Neuronal stem cell (in vitro differentiated cells): ENCODE measurements around the gene TRANK1.

ENCODE experiments used
- DNase-seq: peaks from one replicate; pipeline ENCODE4 v3.0.0-alpha.2; 2013; ENCODE audit warnings: low spot score
- H2AFZ ChIP-seq: one replicate; pipeline ENCODE4 v1.6.1; 2013; ENCODE audit warnings: mild to moderate bottlenecking, low read length, inconsistent platforms
- H2AK5ac ChIP-seq: 2 replicates; pipeline ENCODE4 v1.6.1; 2013; ENCODE audit warnings: low read depth, mild to moderate bottlenecking, inconsistent platforms, low read length, moderate library complexity, mixed read lengths
- H2BK120ac ChIP-seq: 2 replicates; pipeline ENCODE4 v1.6.1; 2013; ENCODE audit warnings: low read depth, mild to moderate bottlenecking, inconsistent platforms, low read length, moderate library complexity, mixed read lengths
- H2BK12ac ChIP-seq: one replicate; pipeline ENCODE4 v1.6.1; 2013; ENCODE audit warnings: low read length, inconsistent platforms
- H2BK15ac ChIP-seq: 2 replicates; pipeline ENCODE4 v1.6.1; 2013; ENCODE audit warnings: mild to moderate bottlenecking, low read length, inconsistent platforms, mixed read lengths
- H2BK5ac ChIP-seq: one replicate; pipeline ENCODE4 v1.6.1; 2013; ENCODE audit warnings: inconsistent platforms, mild to moderate bottlenecking, low read length, moderate library complexity
- H3K14ac ChIP-seq: one replicate; pipeline ENCODE4 v1.6.1; 2013; ENCODE audit warnings: low read length, inconsistent platforms
- H3K18ac ChIP-seq: 2 replicates; pipeline ENCODE4 v1.6.1; 2013; ENCODE audit warnings: low read length, inconsistent platforms
- H3K23ac ChIP-seq: 2 replicates; pipeline ENCODE4 v1.6.1; 2013; ENCODE audit warnings: low read depth, mild to moderate bottlenecking, mixed read lengths, low read length, inconsistent platforms; ENCODE audit not compliant: poor library complexity
- H3K27ac ChIP-seq: replicated peaks from 3 replicates; pipeline ENCODE4 v1.5.1; 2013; ENCODE audit warnings: low read length, inconsistent platforms
- H3K27me3 ChIP-seq, 3 experiments: 2 replicates each; pipeline ENCODE4 v1.6.1; 2013; ENCODE audit warnings: low read length in 3 of 3, mild to moderate bottlenecking in 2 of 3, inconsistent platforms in 1 of 3, low read depth in 1 of 3, mixed read lengths in 1 of 3, moderate library complexity in 1 of 3; ENCODE audit not compliant: control insufficient read depth in 3 of 3, insufficient read depth in 3 of 3
- H3K36me3 ChIP-seq, 2 donors: replicated peaks in 1 of 2; 2 replicates each; pipeline ENCODE4 v1.6.1; 2013; ENCODE audit warnings: low read length in 2 of 2; ENCODE audit not compliant: control insufficient read depth in 2 of 2, insufficient read depth in 2 of 2
- H3K4ac ChIP-seq: 2 replicates; pipeline ENCODE4 v1.6.1; 2013; ENCODE audit warnings: inconsistent platforms, mild to moderate bottlenecking, low read length, moderate library complexity
- H3K4me1 ChIP-seq, 2 donors: 1 replicate in 1 of 2; 2 replicates in 1 of 2; pipeline ENCODE4 v1.6.1; 2013; ENCODE audit warnings: low read length in 2 of 2, low read depth in 1 of 2; ENCODE audit not compliant: control insufficient read depth in 2 of 2, insufficient read depth in 1 of 2
- H3K4me2 ChIP-seq: one replicate; pipeline ENCODE4 v1.6.1; 2013; ENCODE audit warnings: mild to moderate bottlenecking, low read length, inconsistent platforms; ENCODE audit not compliant: insufficient read depth, poor library complexity, severe bottlenecking
- H3K4me3 ChIP-seq, 2 donors: 2 replicates each; pipeline ENCODE4 v1.5.1; 2013; ENCODE audit warnings: low read length in 2 of 2, mild to moderate bottlenecking in 2 of 2, inconsistent platforms in 1 of 2, moderate library complexity in 1 of 2
- H3K79me1 ChIP-seq: one replicate; pipeline ENCODE4 v1.6.1; 2013; ENCODE audit warnings: low read depth, mild to moderate bottlenecking, inconsistent platforms, low read length, moderate library complexity
- H3K9ac ChIP-seq: one replicate; pipeline ENCODE4 v1.6.1; 2013; ENCODE audit warnings: mild to moderate bottlenecking, low read depth, low read length, inconsistent platforms; ENCODE audit not compliant: poor library complexity
- H3K9me3 ChIP-seq, 2 donors: replicated peaks in 1 of 2; 2 replicates each; pipeline versions ENCODE3 to v1.6.1; 2013; ENCODE audit warnings: low read length in 2 of 2, mild to moderate bottlenecking in 2 of 2, inconsistent platforms in 1 of 2, low read depth in 1 of 2, mixed read lengths in 1 of 2, moderate library complexity in 1 of 2; ENCODE audit not compliant: control insufficient read depth in 2 of 2, insufficient read depth in 1 of 2
- H4K8ac ChIP-seq: one replicate; pipeline ENCODE4 v1.6.1; 2013; ENCODE audit warnings: low read depth, mild to moderate bottlenecking, inconsistent platforms, low read length, moderate library complexity
- H4K91ac ChIP-seq: one replicate; pipeline ENCODE4 v1.6.1; 2013; ENCODE audit warnings: low read length, low read depth, mild to moderate bottlenecking, inconsistent platforms; ENCODE audit not compliant: poor library complexity
- WGBS, 2 donors: extraction: QIAGEN DNeasy Blood & Tissue Kit; methylation state at CpG; one replicate each; pipeline ENCODE4 v1.1.7; 2013; ENCODE audit warnings: missing lambda C conversion rate in 2 of 2, mixed read lengths in 1 of 2; ENCODE audit not compliant: insufficient read length in 2 of 2, insufficient replicate concordance in 1 of 2; ENCODE audit errors: extremely low coverage in 2 of 2; 5-methylcytosine and 5-hydroxymethylcytosine counted together

Gene TRANK1

GRCh38 chr3:36824443-36824842 lies 120.4 kb downstream of the TRANK1 start:
- H3K4ac ChIP-seq: no peak overlapping the region
- H3K79me1 ChIP-seq: no peaks in the 10 kb centered on the region
- H3K14ac ChIP-seq: no peak overlapping the region
- WGBS, 2 donors: no CpG with 5 or more reads among the region's 4 CpGs
- H4K91ac ChIP-seq: no peak overlapping the region
- H3K27me3 ChIP-seq: no peaks in the 10 kb centered on the region
- H3K27ac ChIP-seq: no peak overlapping the region
- no peaks in the 10 kb centered on the region for H3K36me3 ChIP-seq
- no peak overlapping the region for H4K8ac ChIP-seq
- no peak overlapping the region for H3K23ac ChIP-seq
- H3K9ac ChIP-seq: no peak overlapping the region
- H3K4me2 ChIP-seq: no peak overlapping the region
- no peak for DNase-seq
- no peak overlapping the region for H2BK120ac ChIP-seq
- no peak overlapping the region for H3K18ac ChIP-seq
- no peak overlapping the region for H2AK5ac ChIP-seq
- no peak overlapping the region for H2BK5ac ChIP-seq
- H3K9me3 ChIP-seq: no peaks in the 10 kb centered on the region
- H2AFZ ChIP-seq: no peak overlapping the region
- no peak overlapping the region for H2BK12ac ChIP-seq
- no peak overlapping the region for H3K4me3 ChIP-seq
- peaks cover 3 to 13% of the 10 kb centered on the region in 2 donors for H3K4me1 ChIP-seq
- H2BK15ac ChIP-seq: no peak overlapping the region

- no peak overlapping the region for H3K4me2 ChIP-seq
- no peak overlapping the region for H2BK12ac ChIP-seq
- H3K4ac ChIP-seq: no peak overlapping the region
- H3K23ac ChIP-seq: no peak overlapping the region
- H2BK15ac ChIP-seq: no peak overlapping the region
- H2BK5ac ChIP-seq: no peak overlapping the region
- H3K9ac ChIP-seq: no peak overlapping the region
- no peak overlapping the region for H4K8ac ChIP-seq
- H3K27me3 ChIP-seq: peaks cover 0 to 3% (median 0%) of the 10 kb centered on the region in 3 experiments
- H3K4me1 ChIP-seq: peaks cover 3 to 13% of the 10 kb centered on the region in 2 donors
- H3K79me1 ChIP-seq: no peaks in the 10 kb centered on the region
- no peak overlapping the region for H3K27ac ChIP-seq
- no peak overlapping the region for H3K4me3 ChIP-seq
- H2AK5ac ChIP-seq: no peak overlapping the region
- no peak overlapping the region for H3K14ac ChIP-seq
- no peaks in the 10 kb centered on the region for H3K9me3 ChIP-seq
- DNase-seq: no peak
- H2BK120ac ChIP-seq: no peak overlapping the region
- WGBS, 2 donors: no CpG with 5 or more reads among the region's 3 CpGs
- no peak overlapping the region for H4K91ac ChIP-seq
- no peak overlapping the region for H2AFZ ChIP-seq
- no peaks in the 10 kb centered on the region for H3K36me3 ChIP-seq
- no peak overlapping the region for H3K18ac ChIP-seq
These were observed 121.0 kb downstream of the TRANK1 start for GRCh38 chr3:36823806-36824205.

GRCh38 chr3:36820083-36820482 lies 124.8 kb downstream of the TRANK1 start:
- Histone ChIP-seq H4K8ac (no peak overlapping the region), H2AFZ (no peak overlapping the region), H3K79me1 (no peaks in the 10 kb centered on the region), H3K9ac (no peak overlapping the region), H3K4me2 (no peak overlapping the region), H3K4me3 (no peak overlapping the region), H2BK5ac (no peak overlapping the region), H3K9me3 (no peaks in the 10 kb centered on the region), H2BK12ac (no peak overlapping the region), H3K4me1 (peaks cover 3 to 12% of the 10 kb centered on the region in 2 donors), H3K18ac (no peak overlapping the region), H2BK120ac (no peak overlapping the region), H4K91ac (no peak overlapping the region), H2AK5ac (no peak overlapping the region), H3K27ac (peak overlapping the region; percentile 36), H3K4ac (no peak overlapping the region), H3K23ac (no peak overlapping the region), H3K27me3 (peaks cover 0 to 19% (median 0%) of the 10 kb centered on the region in 3 experiments), H2BK15ac (no peak overlapping the region), H3K14ac (no peak overlapping the region), H3K36me3 (no peaks in the 10 kb centered on the region)
- no CpG with 5 or more reads among the region's 3 CpGs for WGBS, 2 donors
- DNase-seq: no peak

- Histone ChIP-seq H2BK5ac (no peak overlapping the region), H4K91ac (no peak overlapping the region), H3K36me3 (no peaks in the 10 kb centered on the region), H3K18ac (no peak overlapping the region), H3K9me3 (no peaks in the 10 kb centered on the region), H3K4me2 (no peak overlapping the region), H2BK12ac (no peak overlapping the region), H3K27ac (no peak overlapping the region), H2AFZ (no peak overlapping the region), H2AK5ac (no peak overlapping the region), H2BK15ac (no peak overlapping the region), H2BK120ac (no peak overlapping the region), H3K4me3 (no peak overlapping the region), H3K23ac (no peak overlapping the region), H3K4me1 (peaks cover 3 to 15% of the 10 kb centered on the region in 2 donors), H3K79me1 (no peaks in the 10 kb centered on the region), H4K8ac (no peak overlapping the region), H3K9ac (no peak overlapping the region), H3K14ac (no peak overlapping the region), H3K4ac (no peak overlapping the region), H3K27me3 (peaks cover 0 to 19% (median 0%) of the 10 kb centered on the region in 3 experiments)
- no peak for DNase-seq
- no CpG with 5 or more reads among the region's 6 CpGs for WGBS, 2 donors
These were observed 126.9 kb downstream of the TRANK1 start for GRCh38 chr3:36817806-36818533.
